ENCODE data around the gene WWOX. TPM values are rescaled to one million over a fixed set of nuclear protein-coding genes. Genes with fewer than 3 reads are reported as not detected.

WWOX gene
- total RNA-seq, 1 donor from 2014 or later = 43.2 TPM

- Mint-ChIP-seq H3K4me1 (ENCODE audit: low read depth) (peaks cover under 1% of the 10 kb centered on the region), H3K9me3 (ENCODE audit: low read depth) (no peaks in the 10 kb centered on the region), H3K36me3 (ENCODE audit: insufficient read depth) (no peaks in the 10 kb centered on the region), H3K27me3 (peaks cover 16% of the 10 kb centered on the region), H3K27ac (no peak overlapping the region), H3K4me3 (ENCODE audit: low read depth) (no peak overlapping the region)
- TF ChIP-seq CTCF (IDR thresholded peaks at IDR 0.05; ENCODE audit: unreplicated experiment) = no peak
- DNase-seq (ENCODE audit: low spot score, unreplicated experiment) = no peak
These were observed 976.8 kb downstream of the WWOX start for GRCh38 chr16:79076047-79076767.

DNA sequence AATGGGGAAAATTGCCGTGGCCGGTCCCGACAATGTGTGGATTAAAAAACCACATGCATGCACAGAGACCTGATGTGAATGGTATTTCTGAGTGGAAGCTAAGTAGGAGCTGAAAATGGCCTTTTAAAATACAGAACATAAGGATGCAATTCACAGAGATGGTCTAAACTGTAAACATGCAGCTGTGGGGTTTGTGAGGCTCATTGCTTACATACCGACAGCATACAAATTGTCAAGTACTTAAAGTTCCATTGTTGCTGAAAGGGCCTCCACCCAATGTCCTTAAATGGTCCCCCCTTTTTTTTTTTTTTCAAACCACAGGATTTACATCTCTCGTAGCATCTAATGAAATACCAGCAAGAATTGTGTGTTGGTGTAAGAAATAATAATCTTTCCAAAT is 977.9 kb downstream of the WWOX start:
- H3K4me3 Mint-ChIP-seq (ENCODE audit: low read depth) = no peak overlapping the region
- peaks cover 3% of the 10 kb centered on the region for H3K4me1 Mint-ChIP-seq (ENCODE audit: low read depth)
- no peak for TF ChIP-seq CTCF (IDR thresholded peaks at IDR 0.05; ENCODE audit: unreplicated experiment)
- no peaks in the 10 kb centered on the region for H3K36me3 Mint-ChIP-seq (ENCODE audit: insufficient read depth)
- peaks cover 12% of the 10 kb centered on the region for H3K27me3 Mint-ChIP-seq
- H3K27ac Mint-ChIP-seq = no peak overlapping the region
- DNase-seq (ENCODE audit: low spot score, unreplicated experiment) = no peak
- no peaks in the 10 kb centered on the region for H3K9me3 Mint-ChIP-seq (ENCODE audit: low read depth)

DNA sequence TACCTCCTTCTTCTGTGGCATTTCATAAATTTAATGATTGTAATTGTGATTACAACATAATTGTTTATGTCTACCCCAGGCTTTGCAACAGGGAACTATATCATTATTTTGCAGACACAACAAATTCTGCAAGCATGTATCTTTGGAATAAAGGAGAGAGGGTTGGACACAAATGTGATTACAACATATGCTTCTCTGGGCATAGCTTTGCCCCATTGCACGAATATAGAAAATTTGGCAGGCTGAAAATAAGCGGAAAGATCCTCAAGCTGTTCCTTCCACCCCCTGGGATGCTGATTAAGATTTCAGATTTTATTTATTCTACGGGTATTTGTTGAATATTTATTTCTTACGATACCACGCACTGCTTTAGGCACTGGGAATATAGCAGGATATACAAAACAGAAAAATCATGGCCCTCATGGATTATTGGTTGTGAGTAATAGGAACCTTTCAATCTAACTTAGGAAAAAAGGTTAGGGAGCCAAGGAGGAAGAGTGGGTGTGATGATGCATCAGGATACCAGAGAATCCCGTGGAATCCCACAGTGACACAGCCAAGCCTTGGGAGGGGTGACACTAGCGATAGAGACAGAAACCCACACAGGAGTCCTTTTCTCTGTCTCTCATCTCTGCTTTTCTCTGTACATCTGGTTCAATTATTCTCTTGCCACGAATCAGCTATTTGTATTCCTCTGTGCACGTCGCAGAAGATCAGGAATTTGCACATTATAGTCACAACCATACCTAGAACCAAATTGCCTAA is 980.4 kb downstream of the WWOX start:
- H3K4me1 Mint-ChIP-seq (ENCODE audit: low read depth) = peaks cover 3% of the 10 kb centered on the region
- no peak overlapping the region for H3K4me3 Mint-ChIP-seq (ENCODE audit: low read depth)
- no peaks in the 10 kb centered on the region for H3K36me3 Mint-ChIP-seq (ENCODE audit: insufficient read depth)
- TF ChIP-seq CTCF (IDR thresholded peaks at IDR 0.05; ENCODE audit: unreplicated experiment) = no peak
- H3K27ac Mint-ChIP-seq = no peak overlapping the region
- no peaks in the 10 kb centered on the region for H3K9me3 Mint-ChIP-seq (ENCODE audit: low read depth)
- H3K27me3 Mint-ChIP-seq = peaks cover 2% of the 10 kb centered on the region
- DNase-seq (ENCODE audit: low spot score, unreplicated experiment) = no peak

GRCh38 chr16:79081297-79082066 is 982.0 kb downstream of the WWOX start:
- Mint-ChIP-seq H3K4me3 (ENCODE audit: low read depth) (no peak overlapping the region), H3K4me1 (ENCODE audit: low read depth) (peaks cover 3% of the 10 kb centered on the region), H3K9me3 (ENCODE audit: low read depth) (no peaks in the 10 kb centered on the region), H3K27ac (no peak overlapping the region), H3K27me3 (no peaks in the 10 kb centered on the region), H3K36me3 (ENCODE audit: insufficient read depth) (no peaks in the 10 kb centered on the region)
- no peak for DNase-seq (ENCODE audit: low spot score, unreplicated experiment)
- TF ChIP-seq CTCF (IDR thresholded peaks at IDR 0.05; ENCODE audit: unreplicated experiment) = no peak

GRCh38 chr16:79082970-79083369 is 983.5 kb downstream of the WWOX start:
- H3K36me3 Mint-ChIP-seq (ENCODE audit: insufficient read depth) = no peaks in the 10 kb centered on the region
- H3K27me3 Mint-ChIP-seq = no peaks in the 10 kb centered on the region

More at GRCh38 chr16:79082970-79083369, 983.5 kb downstream of the WWOX start:
- no peak for DNase-seq (ENCODE audit: low spot score, unreplicated experiment)
- TF ChIP-seq CTCF (IDR thresholded peaks at IDR 0.05; ENCODE audit: unreplicated experiment) = no peak
- Mint-ChIP-seq H3K4me3 (ENCODE audit: low read depth) (no peak overlapping the region), H3K4me1 (ENCODE audit: low read depth) (peaks cover 3% of the 10 kb centered on the region), H3K9me3 (ENCODE audit: low read depth) (no peaks in the 10 kb centered on the region), H3K27ac (no peak overlapping the region)
